Lung (tissue), 12 donors: ENCODE data around the gene NHS. TPM values are rescaled to one million over a fixed set of nuclear protein-coding genes. Genes with fewer than 3 reads are reported as not detected.
A peak's percentile ranks its signal among the peaks of the same experiment; 100 is the strongest.

ENCODE experiments used
- ATAC-seq: fragments of 200-7000 bp; cut with Tn5 transposase; one replicate; pipeline ENCODE4 v1.9.1; 2020; ENCODE audit warnings: moderate number of reproducible peaks; ENCODE audit not compliant: insufficient read depth, low FRiP score
- DNase-seq, 3 donors: peaks; one replicate each; pipeline ENCODE4 v3.0.0-alpha.2; 2013 to 2017
- H3K27ac ChIP-seq, 2 donors: one replicate each; pipeline ENCODE4 v1.5.1; 2013; ENCODE audit warnings: mild to moderate bottlenecking in 2 of 2, moderate library complexity in 2 of 2, control low read depth in 1 of 2, inconsistent platforms in 1 of 2, low read depth in 1 of 2, low read length in 1 of 2
- H3K27me3 ChIP-seq, 3 donors: one replicate each; pipeline ENCODE4 v1.5.1; 2013; ENCODE audit warnings: low read length in 2 of 3; ENCODE audit not compliant: control insufficient read depth in 3 of 3, insufficient read depth in 3 of 3
- H3K36me3 ChIP-seq, 4 donors: one replicate each; pipeline ENCODE4 v1.5.1; 2013; ENCODE audit warnings: low read length in 4 of 4, mild to moderate bottlenecking in 1 of 4, moderate library complexity in 1 of 4; ENCODE audit not compliant: control insufficient read depth in 4 of 4, insufficient read depth in 4 of 4
- H3K4me1 ChIP-seq, 5 donors: one replicate each; pipeline ENCODE4 v1.5.1; 2013; ENCODE audit warnings: low read length in 5 of 5, mild to moderate bottlenecking in 2 of 5, moderate library complexity in 1 of 5; ENCODE audit not compliant: control insufficient read depth in 5 of 5, insufficient read depth in 5 of 5
- H3K4me3 ChIP-seq: one replicate; pipeline ENCODE4 v1.5.1; 2013; ENCODE audit warnings: mild to moderate bottlenecking, control low read depth, moderate library complexity
- H3K9ac ChIP-seq, 2 donors: one replicate each; pipeline ENCODE4 v1.5.1; 2013; ENCODE audit warnings: low read length in 2 of 2, control low read depth in 1 of 2; ENCODE audit not compliant: insufficient read depth in 1 of 2
- H3K9me3 ChIP-seq, 4 donors: one replicate each; pipeline ENCODE4 v1.5.1; 2013; ENCODE audit warnings: low read length in 3 of 4, mild to moderate bottlenecking in 1 of 4, moderate library complexity in 1 of 4; ENCODE audit not compliant: control insufficient read depth in 4 of 4, insufficient read depth in 3 of 4
- CTCF ChIP-seq: IDR thresholded peaks from 2 replicates; pipeline ENCODE4 v1.5.1; 2012; ENCODE audit warnings: mild to moderate bottlenecking; ENCODE audit errors: control extremely low read depth, extremely low read depth
- WGBS, 2 donors: extraction: QIAGEN DNeasy Blood & Tissue Kit; methylation state at CpG; one replicate each; pipeline ENCODE4 v1.1.7; 2013; 5-methylcytosine and 5-hydroxymethylcytosine counted together
- polyA plus RNA-seq, 2 donors: library from polyadenylated mRNA; stranded (reverse); fragments of 200-250 nt; gene quantifications; one replicate each; pipeline ENCODE4 v1.2.1, GENCODE V29; 2013
- total RNA-seq, 2 donors: library from RNA; depleted of rRNA in 1 of 2; stranded (reverse); fragments of >200 nt in 1 of 2; gene quantifications; one replicate each; pipeline ENCODE4 v1.2.1, GENCODE V29; 2014 to 2021
- donor health status: control.
- donor health status: control.
- donor health status: Bipolar disorder and iron deficiency.
- donor health status: healthy.
- donor health status: DM: yes; HTN: yes; CAD: no.

Gene NHS
- total and polyA plus RNA-seq, 4 donors: 0.46 to 2.0 (median 1.4) TPM

DNA sequence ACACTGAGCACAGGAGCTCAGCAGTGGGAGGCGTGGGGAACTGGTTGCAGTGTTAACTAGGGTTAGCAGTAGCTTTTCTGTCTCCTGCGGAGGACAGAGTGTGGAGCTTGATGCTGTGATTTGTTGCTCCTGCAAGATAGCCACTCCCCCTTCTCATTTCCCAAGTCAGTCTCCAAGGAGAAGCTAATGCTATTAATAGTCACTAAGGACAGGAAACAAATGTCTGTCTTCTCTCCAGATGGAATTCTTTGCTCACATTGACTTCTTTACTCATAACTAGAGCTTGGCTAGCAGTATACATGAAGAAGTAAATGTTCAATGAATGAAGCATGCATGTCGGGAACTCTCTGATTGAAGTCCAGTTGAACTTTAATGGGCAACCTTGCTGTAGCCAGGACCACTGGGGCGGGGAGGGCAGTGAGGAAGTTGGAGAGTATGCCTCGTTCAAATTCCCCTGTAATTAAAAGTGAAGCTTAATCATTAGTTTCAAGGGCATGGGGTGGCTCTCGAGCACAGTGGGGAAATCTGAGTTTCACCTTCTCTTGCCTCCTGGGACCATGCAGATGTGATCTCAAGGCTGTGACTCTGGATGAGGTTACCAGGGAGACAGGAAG lies 205.6 kb downstream of the NHS start:
- H3K9me3 ChIP-seq: no peaks in the 10 kb centered on the region
- no peak for TF ChIP-seq CTCF
- WGBS, 2 donors: 51 to 69% methylated on average over 6 of the region's 6 CpGs
- no peak overlapping the region for H3K4me3 ChIP-seq
- peak; percentile 29 to 89 (median 78) for DNase-seq
- H3K27ac ChIP-seq: no peak overlapping the region
- peaks cover 0 to 20% (median 0%) of the 10 kb centered on the region in 5 donors for H3K4me1 ChIP-seq
- no peaks in the 10 kb centered on the region for H3K36me3 ChIP-seq
- no peak for ATAC-seq
- peaks cover 0 to 33% (median 12%) of the 10 kb centered on the region in 3 donors for H3K27me3 ChIP-seq
- no peak overlapping the region for H3K9ac ChIP-seq

DNA sequence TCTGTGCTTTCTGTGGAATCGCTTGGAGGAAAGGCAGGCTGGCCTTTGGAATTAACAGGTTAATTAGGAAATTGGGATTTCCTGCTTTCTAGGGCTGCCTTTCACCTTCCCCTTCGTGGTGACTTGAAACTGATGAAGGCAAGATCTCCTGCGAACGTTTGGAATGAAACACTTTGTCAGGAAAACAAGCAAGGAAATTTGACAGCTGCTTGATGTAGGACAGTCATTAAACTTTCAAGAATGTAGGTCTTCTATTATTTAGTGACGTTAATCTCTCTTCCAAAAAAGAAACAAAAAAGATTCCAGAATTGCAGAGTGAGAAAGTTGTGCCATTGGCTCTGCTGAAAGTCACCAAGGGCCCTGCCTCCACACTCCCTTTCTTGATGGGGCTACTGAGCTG lies 206.6 kb downstream of the NHS start:
- H3K36me3 ChIP-seq: no peaks in the 10 kb centered on the region
- H3K27me3 ChIP-seq: peaks cover 0 to 29% (median 10%) of the 10 kb centered on the region in 3 donors
- H3K4me3 ChIP-seq: no peak overlapping the region
- peaks cover 0 to 20% (median 0%) of the 10 kb centered on the region in 5 donors for H3K4me1 ChIP-seq
- no peak for TF ChIP-seq CTCF
- no peaks in the 10 kb centered on the region for H3K9me3 ChIP-seq
- no peak for ATAC-seq
- DNase-seq: no peak
- no peak overlapping the region for H3K9ac ChIP-seq
- WGBS, 2 donors: 50 to 53% methylated on average over 5 of the region's 5 CpGs
- H3K27ac ChIP-seq: no peak overlapping the region

- Histone ChIP-seq H3K9me3 (no peaks in the 10 kb centered on the region), H3K27me3 (peaks cover 0 to 16% (median 5%) of the 10 kb centered on the region in 3 donors), H3K4me3 (no peak overlapping the region), H3K4me1 (peaks cover 0 to 20% (median 0%) of the 10 kb centered on the region in 5 donors), H3K27ac (no peak overlapping the region), H3K9ac (no peak overlapping the region), H3K36me3 (no peaks in the 10 kb centered on the region)
- no peak for DNase-seq
- 36 to 46% methylated on average over 4 of the region's 4 CpGs for WGBS, 2 donors
- ATAC-seq: no peak
- no peak for TF ChIP-seq CTCF
Measured at GRCh38 chrX:17584248-17584681, 209.3 kb downstream of the NHS start.

GRCh38 chrX:17585006-17585405 lies 210.0 kb downstream of the NHS start:
- H3K36me3 ChIP-seq: no peaks in the 10 kb centered on the region
- no peak overlapping the region for H3K27ac ChIP-seq
- peaks cover 0 to 20% (median 0%) of the 10 kb centered on the region in 5 donors for H3K4me1 ChIP-seq
- ATAC-seq: no peak
- no peak overlapping the region for H3K9ac ChIP-seq
- 71 to 75% methylated on average over 3 of the region's 3 CpGs for WGBS, 2 donors
- H3K4me3 ChIP-seq: no peak overlapping the region
- TF ChIP-seq CTCF: no peak
- DNase-seq: no peak
- H3K9me3 ChIP-seq: no peaks in the 10 kb centered on the region
- H3K27me3 ChIP-seq: peaks cover 0 to 13% (median 5%) of the 10 kb centered on the region in 3 donors
